Parathyroid adenoma (tissue), 2 donors: Measurements from ENCODE around the gene TMEM74B.

Experiments used
- H2AFZ ChIP-seq: fragments of 300-600 bp; sonication (generic); one replicate; pipeline ENCODE4 v1.7.0; 2017; ENCODE audit warnings: antibody characterized with exemption, mild to moderate bottlenecking
- H3K27ac ChIP-seq: fragments of 300-600 bp; sonication (generic); one replicate; pipeline ENCODE4 v1.7.0; 2017
- H3K27me3 ChIP-seq: fragments of 300-600 bp; sonication (generic); one replicate; pipeline ENCODE4 v1.7.0; 2017; ENCODE audit warnings: low read length; ENCODE audit not compliant: control insufficient read depth, insufficient read depth
- H3K36me3 ChIP-seq: fragments of 300-600 bp; sonication (generic); one replicate; pipeline ENCODE4 v1.7.0; 2017; ENCODE audit warnings: low read length; ENCODE audit not compliant: control insufficient read depth, insufficient read depth
- H3K4me1 ChIP-seq: fragments of 300-600 bp; sonication (generic); one replicate; pipeline ENCODE4 v1.7.0; 2017; ENCODE audit warnings: control low read depth
- H3K4me2 ChIP-seq: fragments of 300-600 bp; sonication (generic); one replicate; pipeline ENCODE4 v1.7.0; 2017; ENCODE audit warnings: low read length
- H3K4me3 ChIP-seq: fragments of 300-600 bp; sonication (generic); one replicate; pipeline ENCODE4 v1.7.0; 2017; ENCODE audit warnings: low read depth, low read length
- H3K79me2 ChIP-seq: fragments of 300-600 bp; sonication (generic); one replicate; pipeline ENCODE4 v1.7.0; 2017; ENCODE audit warnings: control low read depth
- H3K9ac ChIP-seq: fragments of 300-600 bp; sonication (generic); one replicate; pipeline ENCODE4 v1.7.0; 2017; ENCODE audit warnings: mild to moderate bottlenecking
- H3K9me3 ChIP-seq: fragments of 300-600 bp; sonication (generic); one replicate; pipeline ENCODE4 v1.7.0; 2017; ENCODE audit warnings: low read length; ENCODE audit not compliant: control insufficient read depth
- TF ChIP-seq, protein P1 (sequence below): fragments of 300-600 bp; sonication (generic); IDR thresholded peaks from one replicate; pipeline ENCODE4 v1.7.0; 2017; ENCODE audit warnings: antibody characterized with exemption, mild to moderate bottlenecking
- donor health status: primary hyperparathyroidism.

Gene TMEM74B

DNA sequence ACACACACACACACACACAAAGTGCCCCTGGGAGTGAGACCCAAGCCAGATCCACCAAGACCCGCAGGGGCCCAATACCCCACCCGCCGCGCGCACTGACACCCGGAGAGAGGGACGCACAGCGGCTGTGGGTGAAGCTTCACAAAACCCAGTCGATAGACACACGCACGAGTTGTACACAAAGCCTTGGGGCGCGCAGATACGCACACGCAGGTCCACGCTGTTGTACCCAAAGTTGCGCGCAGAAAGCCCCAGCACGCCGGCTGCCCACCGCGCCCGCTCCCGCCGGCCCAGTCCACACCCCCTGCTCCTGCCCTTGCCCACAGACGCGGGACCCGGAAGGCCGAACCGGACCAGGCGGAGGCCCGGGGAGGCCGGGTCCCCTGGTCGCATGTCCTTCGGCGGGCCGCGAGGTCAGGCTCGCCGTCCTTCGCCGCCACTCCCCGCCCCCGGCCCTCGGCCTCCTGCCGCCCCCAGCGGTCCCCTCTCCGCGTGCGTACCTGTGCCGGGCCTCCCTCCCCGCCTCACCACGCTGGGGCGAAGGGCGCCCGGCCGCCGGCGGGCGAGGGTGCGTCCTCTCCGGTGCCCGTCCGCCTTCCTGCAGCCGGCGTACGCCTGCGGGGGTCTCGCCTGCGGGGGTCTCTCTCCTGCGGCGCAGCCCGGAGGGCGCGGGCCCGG is at the start of gene TMEM74B:
TSS of gene TMEM74B (minus strand) at position 344 of the 678 bp plus-strand sequence. CDS start 1,180 bp downstream, outside the sequence.
- Histone ChIP-seq H3K36me3 (no peaks in the 10 kb centered on the region), H2AFZ (peak within 1 kb of the TSS; percentile 69), H3K27ac (no peak within 1 kb of the TSS), H3K4me3 (peak within 1 kb of the TSS; percentile 53), H3K27me3 (no peaks in the 10 kb centered on the region), H3K9me3 (no peaks in the 10 kb centered on the region), H3K4me1 (peaks cover 3% of the 10 kb centered on the region), H3K9ac (no peak within 1 kb of the TSS), H3K4me2 (peak within 1 kb of the TSS; percentile 67), H3K79me2 (no peaks in the 10 kb centered on the region)
- TF ChIP-seq, protein P1, sequence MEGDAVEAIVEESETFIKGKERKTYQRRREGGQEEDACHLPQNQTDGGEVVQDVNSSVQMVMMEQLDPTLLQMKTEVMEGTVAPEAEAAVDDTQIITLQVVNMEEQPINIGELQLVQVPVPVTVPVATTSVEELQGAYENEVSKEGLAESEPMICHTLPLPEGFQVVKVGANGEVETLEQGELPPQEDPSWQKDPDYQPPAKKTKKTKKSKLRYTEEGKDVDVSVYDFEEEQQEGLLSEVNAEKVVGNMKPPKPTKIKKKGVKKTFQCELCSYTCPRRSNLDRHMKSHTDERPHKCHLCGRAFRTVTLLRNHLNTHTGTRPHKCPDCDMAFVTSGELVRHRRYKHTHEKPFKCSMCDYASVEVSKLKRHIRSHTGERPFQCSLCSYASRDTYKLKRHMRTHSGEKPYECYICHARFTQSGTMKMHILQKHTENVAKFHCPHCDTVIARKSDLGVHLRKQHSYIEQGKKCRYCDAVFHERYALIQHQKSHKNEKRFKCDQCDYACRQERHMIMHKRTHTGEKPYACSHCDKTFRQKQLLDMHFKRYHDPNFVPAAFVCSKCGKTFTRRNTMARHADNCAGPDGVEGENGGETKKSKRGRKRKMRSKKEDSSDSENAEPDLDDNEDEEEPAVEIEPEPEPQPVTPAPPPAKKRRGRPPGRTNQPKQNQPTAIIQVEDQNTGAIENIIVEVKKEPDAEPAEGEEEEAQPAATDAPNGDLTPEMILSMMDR: no peak

DNA sequence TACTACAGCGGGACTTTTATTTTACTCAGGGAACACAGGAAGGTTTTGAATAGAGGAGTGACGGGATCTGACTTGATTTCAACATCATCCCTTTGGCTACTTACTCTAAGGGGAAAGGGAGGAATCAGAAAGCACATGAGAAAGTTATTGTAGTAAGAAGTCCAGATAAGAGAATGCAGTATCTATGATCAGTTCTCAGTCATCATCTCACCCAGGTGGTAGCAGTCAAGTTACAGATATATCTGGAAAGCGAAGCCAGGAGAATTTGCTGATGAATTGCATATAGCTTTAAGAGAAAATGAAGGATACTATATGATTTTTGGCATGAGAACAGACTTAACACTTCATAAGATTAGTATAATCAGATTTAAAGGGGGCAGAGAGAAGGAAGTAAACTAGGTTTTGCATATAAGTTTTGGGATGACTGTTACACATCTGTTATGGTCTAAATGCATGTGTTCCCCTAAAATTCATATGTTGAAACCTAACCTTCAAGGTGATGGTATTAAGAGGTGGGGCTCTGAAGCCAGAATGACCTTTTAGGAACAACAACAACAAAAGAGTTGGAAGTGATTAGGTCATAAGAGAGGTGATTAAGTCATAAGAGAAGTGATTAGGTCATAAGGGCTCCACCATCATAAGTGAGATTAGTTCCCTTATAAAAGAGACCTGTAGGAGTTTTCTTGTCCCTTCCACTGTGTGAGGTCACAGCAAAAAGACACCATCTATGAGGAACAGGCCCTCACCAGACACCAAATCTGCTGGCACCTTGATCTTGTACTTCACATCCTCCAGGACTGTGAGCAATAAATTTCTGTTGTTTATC is 47.7 kb upstream of the TMEM74B start:
- Histone ChIP-seq H3K9me3 (no peaks in the 10 kb centered on the region), H3K36me3 (no peaks in the 10 kb centered on the region), H3K27me3 (no peaks in the 10 kb centered on the region), H2AFZ (no peak overlapping the region), H3K4me3 (no peak overlapping the region), H3K27ac (no peak overlapping the region), H3K79me2 (no peaks in the 10 kb centered on the region), H3K4me2 (no peak overlapping the region), H3K4me1 (no peaks in the 10 kb centered on the region), H3K9ac (no peak overlapping the region)
- TF ChIP-seq, protein P1: no peak

DNA sequence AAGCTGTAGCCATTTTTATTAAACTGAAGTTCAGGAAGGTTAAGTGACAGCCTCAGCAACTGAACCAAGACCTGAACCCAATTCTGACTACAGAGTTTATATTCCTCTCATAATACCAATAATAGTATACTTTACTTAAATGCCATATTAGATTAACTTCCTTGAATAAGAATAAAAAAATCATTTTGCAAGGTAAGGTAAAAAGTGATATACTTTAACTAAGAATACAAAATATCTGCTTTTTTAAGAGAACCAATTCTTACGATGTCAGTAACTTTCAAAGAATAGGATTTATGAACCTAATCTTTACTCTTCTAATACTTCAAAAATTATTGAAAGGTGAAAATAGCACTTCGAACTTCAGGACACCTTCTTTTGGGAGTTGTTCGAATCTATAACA is 44.8 kb upstream of the TMEM74B start:
- no peak overlapping the region for H3K27ac ChIP-seq
- no peaks in the 10 kb centered on the region for H3K79me2 ChIP-seq
- no peaks in the 10 kb centered on the region for H3K36me3 ChIP-seq
- no peaks in the 10 kb centered on the region for H3K9me3 ChIP-seq
- no peaks in the 10 kb centered on the region for H3K27me3 ChIP-seq
- TF ChIP-seq, protein P1: no peak
- H2AFZ ChIP-seq: no peak overlapping the region
- no peaks in the 10 kb centered on the region for H3K4me1 ChIP-seq
- no peak overlapping the region for H3K4me3 ChIP-seq
- no peak overlapping the region for H3K9ac ChIP-seq
- H3K4me2 ChIP-seq: no peak overlapping the region

DNA sequence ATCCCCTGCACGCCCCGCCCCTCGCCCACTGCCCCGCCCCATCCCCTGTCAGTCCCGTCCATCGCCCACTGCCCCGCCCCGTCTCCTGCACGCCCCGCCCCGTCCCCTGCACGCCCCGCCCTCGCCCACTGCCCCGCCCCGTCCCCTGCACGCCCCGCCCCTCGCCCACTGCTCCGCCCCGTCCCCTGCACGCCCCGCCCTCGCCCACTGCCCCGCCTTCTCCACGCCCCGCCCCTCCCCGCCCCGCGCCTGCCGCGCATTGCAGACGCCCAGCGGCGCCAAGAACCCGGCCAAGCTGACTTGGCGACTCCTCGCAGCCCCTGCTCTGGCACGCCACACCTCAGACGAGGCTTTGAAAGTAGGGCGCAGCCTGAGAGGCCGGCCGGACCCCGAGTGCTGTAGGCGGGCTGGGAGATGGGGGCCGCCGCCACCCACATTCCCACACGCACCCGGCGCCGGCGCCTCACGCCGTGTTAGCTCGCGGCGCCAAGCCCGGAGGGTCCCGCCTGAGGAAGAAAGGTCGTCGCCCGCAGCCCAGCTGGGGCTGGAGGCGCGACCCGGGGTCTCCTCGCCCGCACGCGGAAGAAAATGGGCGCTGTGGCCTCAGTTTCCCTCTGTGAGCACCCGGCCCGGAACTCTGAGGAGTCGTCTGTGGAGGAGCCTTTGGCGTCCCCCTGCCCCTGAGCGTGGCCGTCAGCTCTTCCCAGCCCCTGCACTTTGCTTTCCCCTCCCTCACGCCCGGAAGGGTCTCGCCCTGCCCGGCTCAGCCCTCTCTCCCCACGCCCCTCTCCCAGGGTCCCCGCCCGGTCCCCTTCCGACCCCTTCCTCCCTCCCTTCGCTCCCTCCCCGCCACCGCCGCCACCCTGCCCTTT is 41.2 kb upstream of the TMEM74B start, which contains the start of gene RAD21L1:
TSS of gene RAD21L1 (plus strand) at position 262 of the 872 bp plus-strand sequence. CDS start 2,410 bp downstream, outside the sequence.
- TF ChIP-seq, protein P1: no peak
- Histone ChIP-seq H3K4me2 (peak within 1 kb of the TSS; percentile 93), H3K4me1 (no peaks in the 10 kb centered on the region), H3K79me2 (no peaks in the 10 kb centered on the region), H2AFZ (peak within 1 kb of the TSS; percentile 98), H3K36me3 (no peaks in the 10 kb centered on the region), H3K9ac (no peak within 1 kb of the TSS), H3K4me3 (peak within 1 kb of the TSS; percentile 47), H3K27me3 (no peaks in the 10 kb centered on the region), H3K27ac (no peak within 1 kb of the TSS), H3K9me3 (no peaks in the 10 kb centered on the region)
